Stimulated activated CD4-positive, alpha-beta T cell treated with anti-CD3 and anti-CD28 coated beads, Interleukin-2, amount 100 ng/mL, for 4 hours (primary cell): ENCODE results near the gene SLC24A3.

Experiments used
- DNase-seq: peaks from one replicate; pipeline ENCODE4 v3.0.0-alpha.2; 2020; ENCODE audit warnings: low read depth

Gene SLC24A3

DNA sequence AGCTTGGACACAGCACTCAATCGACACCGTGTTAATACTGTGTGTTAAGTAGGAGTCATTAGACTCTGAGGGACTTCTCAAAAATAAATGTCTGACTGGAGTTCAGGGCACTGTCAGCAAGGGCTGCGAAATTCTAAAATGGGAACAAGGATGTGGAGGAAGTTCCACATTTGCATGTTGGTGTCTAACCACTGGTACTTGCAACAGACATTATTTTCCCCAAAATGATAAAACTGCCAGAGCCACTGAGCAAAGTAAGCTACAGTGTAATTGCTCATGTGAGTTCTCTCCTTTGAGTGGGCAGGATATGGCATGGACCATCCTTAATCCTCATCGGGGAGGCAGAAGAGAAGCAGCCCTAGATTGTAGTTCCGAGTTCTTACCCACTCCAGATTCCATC is 215.9 kb downstream of the SLC24A3 start:
- DNase-seq: no peak

DNA sequence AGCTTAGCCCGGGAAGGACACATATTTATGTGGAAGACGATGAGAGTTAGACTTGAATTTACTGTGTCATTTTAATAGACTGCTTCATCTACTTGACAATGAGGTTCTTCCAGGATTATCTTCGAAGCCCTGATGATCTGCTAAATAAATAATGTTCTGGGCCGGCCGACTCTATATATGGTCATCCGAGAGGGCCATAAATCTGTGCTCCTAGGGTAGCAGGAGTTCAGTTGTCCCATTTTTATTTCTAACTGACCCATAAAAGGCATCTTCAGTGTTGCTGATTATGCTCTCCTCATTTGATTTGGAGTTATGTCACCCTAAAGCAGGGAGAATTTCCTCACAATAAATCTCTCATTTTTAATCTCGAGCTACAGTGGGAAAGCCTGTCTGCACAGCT is 217.1 kb downstream of the SLC24A3 start:
- DNase-seq: no peak

DNA sequence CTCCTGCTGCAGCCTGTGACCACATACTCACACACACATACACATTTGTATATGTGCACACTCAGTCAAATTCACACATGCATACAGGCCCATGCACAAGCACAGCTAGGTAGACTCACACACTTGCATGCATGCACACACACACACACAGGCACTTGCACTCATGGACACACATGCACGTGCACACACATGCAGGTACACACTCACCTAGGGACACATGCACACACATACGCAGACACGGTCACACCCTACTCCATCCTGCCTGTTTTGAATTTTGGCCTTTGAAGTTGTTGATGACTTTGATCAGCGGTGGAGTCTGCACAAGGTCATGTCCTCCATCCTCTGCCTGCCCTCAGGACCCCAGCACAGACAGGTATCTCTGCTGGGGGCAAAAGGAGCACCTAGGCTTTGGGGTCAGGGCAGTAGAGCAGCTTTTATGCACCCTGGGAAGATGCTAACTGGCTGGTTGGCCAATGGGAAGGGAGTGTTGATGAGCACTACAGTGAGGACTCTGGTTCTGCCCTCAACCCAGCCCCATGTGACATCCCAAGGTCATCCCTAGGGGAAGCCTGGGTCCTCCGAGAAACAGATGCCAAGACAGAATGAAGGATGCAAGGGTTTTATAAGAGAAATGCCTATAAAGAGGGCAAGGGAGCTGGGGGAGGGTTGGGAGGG is 218.3 kb downstream of the SLC24A3 start:
- DNase-seq: no peak

DNA sequence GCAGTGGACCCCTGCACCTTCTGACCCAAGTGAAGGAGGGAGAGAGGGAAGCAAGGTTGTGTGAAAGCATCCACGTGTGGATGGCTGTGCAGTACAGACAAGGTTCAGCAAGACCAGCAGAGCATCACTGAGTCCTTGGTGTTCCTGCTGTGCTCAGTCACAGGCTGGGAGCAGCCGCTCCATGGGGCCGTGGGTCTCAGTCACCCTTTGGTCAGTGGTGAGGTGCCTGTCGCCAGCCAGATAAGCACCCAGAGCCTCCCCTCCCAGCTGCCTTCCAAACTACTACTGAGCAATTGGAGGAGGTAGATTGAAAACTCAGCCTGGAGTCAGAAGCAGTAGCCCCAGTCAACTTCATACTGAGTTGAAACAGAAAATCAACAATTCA is 218.9 kb downstream of the SLC24A3 start:
- no peak for DNase-seq

DNA sequence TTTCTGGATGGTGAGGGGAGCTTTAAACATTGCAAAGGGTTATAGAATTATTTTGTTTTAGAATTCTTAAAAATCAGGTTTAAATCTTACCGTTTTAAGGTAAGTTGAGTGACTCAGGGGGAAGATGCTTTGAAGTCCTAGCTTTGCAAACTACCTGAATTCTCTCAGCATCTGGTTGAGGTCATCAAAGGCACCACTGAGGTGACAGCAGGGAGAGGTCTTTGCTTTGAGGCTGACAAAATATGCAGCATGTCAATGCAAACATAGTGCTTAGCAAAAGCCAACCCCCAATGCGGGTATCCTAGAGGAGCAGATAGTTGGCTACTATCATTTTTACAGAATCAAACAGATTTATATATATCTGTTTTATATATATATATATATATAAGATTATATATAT is 219.5 kb downstream of the SLC24A3 start:
- DNase-seq: no peak

DNA sequence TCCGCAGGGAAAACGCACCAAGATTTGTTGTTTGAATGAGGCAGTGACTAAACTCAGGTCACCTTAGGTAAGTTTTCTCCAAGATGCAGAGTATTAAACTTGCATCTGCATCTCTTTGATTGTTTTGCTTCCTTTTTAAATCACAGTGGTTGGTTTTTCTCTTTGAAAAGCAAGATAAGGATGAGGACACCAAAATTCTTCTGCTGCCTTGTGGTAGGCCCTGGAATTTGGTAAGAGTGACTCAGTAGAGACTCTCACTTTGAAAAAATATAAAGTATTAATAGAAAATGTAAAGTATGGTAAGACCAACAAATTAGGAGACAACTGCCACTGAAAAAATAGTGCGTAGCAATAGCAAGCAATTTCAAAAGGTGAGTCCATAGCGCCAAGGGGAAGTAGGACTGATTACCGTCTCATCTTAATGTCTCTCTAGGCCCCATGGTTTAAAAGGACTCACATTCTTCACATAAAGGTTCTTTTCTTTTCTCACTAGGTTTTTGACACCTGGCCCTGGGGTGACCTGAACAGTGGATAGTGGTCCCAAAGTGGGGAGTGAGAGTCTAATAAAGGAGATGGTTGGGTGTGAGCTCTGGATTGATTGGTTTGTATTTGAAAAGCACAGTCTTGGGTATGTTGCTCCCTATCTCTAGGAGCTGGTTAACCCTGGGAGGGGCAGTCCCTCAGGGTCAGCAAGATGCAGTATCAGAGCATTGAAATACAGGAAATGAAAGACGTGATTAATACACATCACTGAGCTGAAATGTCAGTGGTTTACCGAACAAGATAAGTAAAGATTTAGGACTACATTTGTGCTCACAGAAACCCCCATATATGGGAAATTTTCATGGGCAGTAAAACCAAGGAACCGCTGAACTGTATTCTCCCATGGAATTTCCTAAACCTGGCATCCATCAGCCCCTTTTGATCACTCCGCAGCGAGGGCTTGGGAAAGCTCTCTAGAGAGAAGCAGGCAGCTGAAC is 221.2 kb downstream of the SLC24A3 start:
- DNase-seq: no peak

DNA sequence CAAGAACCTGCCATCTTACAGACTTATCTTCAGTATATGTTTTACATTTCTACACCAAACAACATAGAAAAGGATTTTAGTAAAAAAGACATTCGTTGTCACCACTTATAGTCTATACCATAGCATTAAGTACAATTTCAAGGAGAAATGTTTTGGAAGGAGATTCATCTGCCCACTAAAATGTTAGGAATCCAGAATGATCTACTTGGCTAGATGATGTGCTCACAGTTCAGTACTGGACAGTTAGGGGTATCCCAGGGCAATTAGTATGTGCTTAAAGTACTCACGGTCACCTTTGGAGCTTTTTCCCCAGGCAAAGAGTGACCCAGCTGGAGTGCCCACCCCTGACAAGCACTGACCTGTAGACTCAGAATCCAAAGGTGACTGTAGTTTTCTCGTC is 222.9 kb downstream of the SLC24A3 start:
- DNase-seq: no peak

DNA sequence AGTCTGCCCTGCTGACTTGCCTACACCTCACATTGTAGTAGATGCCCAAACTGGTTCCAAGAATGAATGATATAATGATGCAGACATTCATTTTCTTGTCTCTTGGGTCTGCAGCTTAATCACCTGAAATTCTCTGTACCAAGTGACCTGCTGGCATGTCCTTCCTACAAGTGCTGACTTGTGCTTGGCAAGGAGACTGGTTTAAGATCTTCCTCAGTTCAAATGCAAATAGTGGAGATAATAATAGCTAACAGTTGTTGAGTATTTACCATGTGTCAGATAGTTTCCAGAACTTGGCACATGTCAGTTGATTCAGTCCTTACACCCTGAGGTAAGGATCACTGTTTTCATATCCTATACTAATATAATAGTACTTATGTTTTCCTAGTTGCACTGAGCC is 223.4 kb downstream of the SLC24A3 start:
- DNase-seq: no peak

DNA sequence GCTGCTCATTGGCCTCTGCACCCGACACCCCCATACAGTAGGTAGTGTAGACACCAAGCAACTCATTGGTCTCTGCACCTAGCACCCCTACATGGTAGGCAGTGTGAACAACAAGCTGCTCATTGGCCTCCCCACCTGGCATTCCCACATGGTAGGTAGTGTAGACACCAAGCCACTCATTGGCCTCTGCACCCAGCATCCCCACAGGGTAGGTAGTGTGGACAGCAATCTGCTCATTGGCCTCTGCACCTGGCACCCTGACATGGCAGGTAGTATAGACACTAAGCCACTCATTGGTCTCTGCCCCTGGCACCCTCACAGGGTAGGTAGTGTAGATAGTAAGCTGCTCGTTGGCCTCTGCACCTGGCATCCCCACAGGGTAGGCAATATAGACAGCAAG is 226.0 kb downstream of the SLC24A3 start:
- no peak for DNase-seq

DNA sequence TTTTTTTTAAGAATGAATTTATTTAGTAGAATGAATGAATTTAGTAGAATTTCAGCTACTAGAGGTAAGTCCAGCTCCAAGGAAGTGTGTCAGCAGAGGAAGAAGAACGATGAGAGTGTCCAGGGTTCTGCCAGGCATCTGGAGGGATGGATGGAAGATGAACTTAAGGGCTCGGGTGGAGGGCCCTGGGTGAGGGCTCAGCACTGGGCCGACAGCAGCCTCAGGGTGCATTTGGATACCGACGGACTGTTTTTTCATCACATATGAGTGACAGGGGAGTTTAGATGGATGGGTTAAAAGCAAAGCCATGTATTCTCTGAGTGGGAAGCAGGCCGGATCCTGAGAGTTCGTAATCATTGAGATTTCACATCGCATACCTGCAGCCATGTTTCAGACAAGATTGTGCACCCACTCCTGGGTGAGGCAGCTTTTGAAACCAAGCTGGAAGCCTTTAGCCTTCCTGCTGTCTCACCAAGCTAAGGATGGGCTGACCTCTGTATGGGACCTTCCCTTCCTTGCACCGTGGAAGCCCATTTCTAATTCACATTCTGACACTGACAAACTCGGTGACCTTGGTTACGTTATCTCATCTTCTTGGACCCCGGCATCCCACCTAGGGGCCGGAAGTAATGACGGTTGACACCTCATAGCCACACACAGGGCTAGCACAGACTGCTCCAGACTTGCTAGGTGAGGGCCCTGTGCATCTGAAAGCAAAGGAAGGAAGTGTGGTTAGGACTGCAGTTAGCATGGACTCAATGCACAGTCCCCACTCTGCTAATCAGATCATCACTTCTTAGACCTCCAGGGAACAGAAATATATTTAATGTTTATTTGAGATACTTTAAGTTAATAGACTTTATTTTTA is 228.5 kb downstream of the SLC24A3 start:
- no peak for DNase-seq

DNA sequence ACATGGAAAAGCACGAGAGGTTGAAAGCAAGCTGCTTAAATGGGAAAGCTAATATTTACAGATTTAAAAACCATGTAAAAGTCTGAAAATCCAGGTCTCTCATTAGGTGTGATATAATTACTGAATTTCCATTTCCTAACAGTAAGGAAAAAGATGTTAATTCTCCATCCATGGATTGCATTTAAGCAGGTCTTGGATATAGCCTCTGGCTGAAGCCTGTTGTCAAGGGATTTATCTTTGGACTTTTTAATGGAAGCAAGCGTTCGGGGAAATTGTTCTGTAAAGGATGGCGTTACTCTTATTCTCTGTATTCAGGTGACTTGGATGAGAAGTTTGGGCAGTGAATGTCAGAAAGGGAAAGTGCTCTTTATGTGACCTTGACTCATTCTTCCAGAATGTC is 233.8 kb downstream of the SLC24A3 start:
- no peak for DNase-seq

DNA sequence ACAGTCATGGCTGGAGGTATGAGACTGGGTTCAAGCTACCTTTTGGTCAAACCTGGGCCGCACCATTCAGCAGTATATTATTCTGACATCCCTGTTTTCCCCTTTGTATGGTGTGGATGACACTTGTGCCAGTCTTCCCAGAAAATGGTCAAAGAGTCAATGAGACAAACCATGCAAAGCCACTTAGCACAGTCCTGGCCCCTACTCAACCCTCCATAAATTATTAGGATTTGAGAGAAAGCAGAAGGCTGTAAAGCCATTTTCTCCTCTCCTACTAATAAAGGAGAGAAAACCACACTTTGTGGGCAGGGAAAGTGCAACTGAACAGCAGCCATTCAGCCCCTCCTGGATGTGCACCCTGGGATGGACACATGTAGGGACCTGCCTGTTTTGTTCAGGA is 236.2 kb downstream of the SLC24A3 start:
- DNase-seq: no peak

DNA sequence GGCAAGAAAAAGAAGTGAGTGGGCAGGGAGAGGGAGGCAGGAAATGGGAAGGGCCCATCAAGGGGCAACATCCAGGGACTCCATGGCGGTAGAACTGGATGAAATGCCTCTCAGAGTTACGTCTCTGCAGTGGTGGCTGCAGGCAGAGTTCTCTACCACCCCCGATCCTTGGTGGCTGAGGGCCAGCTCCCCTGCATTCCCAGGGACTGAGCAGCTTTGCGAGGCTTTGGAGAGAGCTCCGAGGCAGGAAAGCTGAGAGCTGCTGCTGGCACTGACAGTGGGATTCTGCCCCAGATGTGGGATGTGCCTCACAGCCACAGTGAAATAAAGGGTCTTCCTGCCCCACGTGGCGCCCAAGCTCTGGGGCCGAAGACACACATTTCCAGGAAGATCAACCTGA is 236.6 kb downstream of the SLC24A3 start:
- DNase-seq: no peak

DNA sequence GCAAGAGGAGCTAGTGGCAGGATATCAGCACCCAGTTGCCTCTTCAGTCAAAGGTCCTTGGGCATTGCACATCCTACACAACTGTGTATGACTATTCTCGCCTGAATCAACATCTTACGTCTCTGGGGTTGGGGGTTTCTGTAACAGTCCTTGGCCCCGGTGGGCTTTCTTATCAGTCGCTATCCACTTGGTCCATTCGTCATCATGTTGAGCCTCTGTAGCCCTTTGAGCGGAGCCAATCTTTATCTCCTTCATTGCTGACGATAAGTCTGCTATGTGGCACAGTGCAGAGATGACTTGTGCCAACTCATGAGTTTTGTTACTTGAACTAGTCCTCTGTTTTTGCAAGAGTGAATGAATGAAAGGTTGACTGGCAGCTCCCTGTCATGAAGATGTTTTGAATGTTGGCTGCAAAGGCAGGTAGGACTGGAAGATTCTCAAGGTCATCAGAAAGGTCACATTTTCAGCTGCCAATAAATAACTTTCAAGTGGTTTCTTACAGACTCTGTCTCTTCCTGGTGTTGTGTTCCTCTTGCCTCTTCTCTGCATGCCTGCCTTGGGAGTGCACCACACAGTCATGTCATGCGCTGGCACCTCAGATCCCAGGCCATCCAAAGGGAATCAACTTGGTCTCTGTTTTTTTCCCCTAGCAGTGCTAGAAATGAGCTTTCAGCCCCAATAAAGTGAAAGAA is 238.9 kb downstream of the SLC24A3 start:
- DNase-seq: no peak

DNA sequence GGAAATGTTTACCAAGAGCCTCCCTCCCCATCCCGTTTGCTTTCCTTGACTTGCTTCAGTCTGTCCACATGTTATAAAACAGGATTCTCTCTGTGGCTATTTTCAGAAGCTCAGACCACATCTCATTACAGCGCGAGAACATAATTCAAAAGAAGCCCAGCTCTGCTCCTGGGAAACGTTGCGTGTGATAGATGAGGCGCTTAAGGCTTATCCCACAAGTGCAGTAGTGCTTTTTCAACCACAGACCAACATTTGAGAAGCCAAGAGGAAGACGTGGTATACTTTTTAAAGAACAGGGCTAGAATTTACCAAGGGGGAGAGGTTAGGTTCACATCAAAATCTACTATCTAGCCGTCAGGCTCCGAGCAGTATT is 239.5 kb downstream of the SLC24A3 start:
- DNase-seq: no peak

DNA sequence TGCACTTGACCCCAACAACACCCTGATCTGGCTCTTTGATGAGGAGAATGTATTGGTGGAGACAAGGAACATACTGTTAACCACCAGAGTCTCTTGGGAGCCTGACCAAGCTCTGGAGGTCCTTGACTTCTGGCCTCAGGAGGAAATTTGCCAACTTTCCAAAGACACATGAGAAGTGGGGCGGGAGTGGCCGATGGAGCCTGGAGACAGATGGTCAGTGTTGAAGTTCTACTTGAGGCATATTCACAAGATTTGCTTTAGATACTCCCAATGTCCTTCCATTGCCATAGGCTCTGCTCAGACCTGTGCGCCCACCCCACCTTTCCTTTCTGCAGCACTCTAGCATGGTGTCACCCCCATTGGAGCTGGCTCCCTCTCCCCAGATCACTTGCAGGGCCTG is 241.0 kb downstream of the SLC24A3 start:
- DNase-seq: no peak

DNA sequence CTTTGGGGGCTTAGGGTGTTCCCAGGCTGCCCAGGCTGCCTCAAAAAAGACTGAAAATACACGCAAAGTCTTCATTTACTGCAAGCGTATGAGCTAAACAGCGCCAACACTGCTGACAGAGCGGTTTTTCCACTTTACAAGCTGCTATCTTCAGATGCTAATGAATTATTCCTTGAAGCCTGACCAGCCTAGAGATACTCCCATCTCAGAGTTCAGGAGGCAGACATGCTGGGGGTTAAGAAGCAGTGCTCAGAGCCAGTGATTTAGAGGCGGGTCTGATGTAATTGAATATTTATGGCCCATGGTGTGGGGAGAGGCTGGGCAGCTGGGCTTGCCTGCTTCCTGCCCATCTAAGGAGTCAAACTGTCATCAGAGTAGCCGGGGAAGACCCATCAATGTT is 241.4 kb downstream of the SLC24A3 start:
- DNase-seq: no peak

DNA sequence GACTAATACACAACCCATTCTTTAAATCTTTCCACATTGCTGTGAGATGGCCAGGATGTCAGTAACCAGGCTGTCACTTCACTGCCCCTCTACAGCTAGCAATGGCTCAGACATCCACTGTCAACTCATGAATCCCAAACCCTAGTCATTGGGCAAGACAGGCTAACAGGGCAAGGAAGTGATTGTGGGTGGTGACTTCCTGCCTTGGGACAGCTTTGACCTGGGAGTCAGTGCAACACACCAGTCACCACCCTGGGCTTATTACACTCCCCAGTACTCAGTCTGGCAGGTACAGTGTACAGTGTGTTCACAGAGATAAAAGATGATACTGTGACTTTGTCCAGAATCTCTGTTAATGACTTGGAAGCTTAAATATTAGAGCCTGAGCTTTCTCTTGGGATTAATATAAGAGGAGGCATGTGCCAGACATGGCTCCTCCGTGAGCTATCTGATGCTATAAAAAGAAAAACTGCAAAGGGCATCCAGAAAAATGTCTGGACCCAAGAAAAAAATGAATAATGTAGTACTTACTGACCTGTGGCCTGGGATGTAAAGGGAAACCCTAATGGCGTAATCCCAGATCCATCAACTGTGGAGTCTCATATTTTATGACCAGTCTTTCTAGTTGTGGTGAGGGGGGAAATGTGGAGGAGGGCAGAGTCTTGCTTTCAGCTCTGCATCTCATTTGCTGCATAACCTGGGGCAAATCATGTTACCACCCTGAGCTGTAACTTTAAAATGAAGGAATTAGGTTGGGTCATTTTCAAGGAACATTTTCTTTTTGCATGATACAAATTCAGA is 244.4 kb downstream of the SLC24A3 start:
- no peak for DNase-seq

DNA sequence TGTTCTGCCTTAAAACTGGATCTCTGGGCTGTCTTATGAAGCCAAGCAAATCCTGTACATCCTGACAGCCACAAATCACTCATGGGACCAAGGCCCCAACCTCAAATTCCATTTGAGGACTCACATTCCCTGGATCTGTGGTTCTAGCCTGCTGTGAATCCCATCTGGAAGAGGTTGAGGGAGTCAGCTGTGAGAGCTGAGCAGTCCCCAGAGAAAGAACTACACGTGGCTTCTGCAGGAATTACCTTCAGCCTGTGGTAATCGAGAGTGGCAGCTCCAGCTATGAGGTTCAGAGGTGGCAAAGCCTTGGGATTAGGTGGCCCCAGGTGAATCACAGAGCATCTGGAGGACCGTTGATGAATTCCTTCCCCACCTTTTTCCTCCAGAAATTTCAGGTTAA is 245.2 kb downstream of the SLC24A3 start:
- no peak for DNase-seq

DNA sequence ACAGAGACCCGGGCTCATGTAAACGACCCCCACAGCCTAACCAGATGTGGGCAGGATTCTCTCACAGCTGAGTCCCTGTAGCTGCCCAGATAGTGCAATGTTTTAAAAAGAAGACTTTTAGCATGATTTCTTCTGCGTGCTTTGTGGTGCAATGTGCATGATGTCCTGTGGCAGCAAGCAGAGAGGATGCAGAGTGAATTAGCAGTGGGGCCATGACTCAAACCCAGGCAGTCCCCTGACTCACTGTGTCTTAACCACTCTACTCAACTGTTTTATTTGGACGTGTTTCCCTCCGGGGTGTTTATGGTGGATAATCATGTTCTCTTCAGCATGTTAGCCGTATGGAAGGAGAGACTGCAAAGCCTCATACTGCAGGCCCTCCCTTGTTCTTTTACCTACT is 247.9 kb downstream of the SLC24A3 start:
- no peak for DNase-seq

DNA sequence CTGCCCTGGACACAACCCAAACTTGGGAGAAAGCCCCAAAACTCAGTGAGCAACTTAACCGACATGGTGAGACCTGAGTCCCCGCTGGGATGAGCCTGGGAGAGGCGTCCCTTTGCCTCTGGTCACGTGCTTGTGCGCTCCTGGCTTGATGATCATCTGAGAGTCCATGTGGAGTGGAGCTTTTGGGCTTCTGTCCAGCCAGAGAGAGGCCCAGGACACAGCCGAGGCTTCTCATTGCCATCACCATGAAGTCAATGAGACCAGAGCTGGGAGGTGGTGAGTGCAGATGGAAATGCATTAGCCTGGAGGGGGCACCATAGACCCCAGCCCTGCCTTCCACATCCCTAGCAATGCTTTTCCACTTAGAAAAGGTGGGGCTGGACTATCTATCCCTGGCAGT is 250.0 kb downstream of the SLC24A3 start:
- DNase-seq: no peak
